ENCODE data around the gene TMEM220. TPM values are rescaled to one million over a fixed set of nuclear protein-coding genes. Genes with fewer than 3 reads are reported as not detected.
"Not testable (repeated sequence)": the region's sequence is repeated elsewhere in the genome, so short reads cannot be mapped to it uniquely, and the experiment has no call there.

TMEM220 gene
- polyA plus RNA-seq, 1 experiment: 12.2 TPM

DNA sequence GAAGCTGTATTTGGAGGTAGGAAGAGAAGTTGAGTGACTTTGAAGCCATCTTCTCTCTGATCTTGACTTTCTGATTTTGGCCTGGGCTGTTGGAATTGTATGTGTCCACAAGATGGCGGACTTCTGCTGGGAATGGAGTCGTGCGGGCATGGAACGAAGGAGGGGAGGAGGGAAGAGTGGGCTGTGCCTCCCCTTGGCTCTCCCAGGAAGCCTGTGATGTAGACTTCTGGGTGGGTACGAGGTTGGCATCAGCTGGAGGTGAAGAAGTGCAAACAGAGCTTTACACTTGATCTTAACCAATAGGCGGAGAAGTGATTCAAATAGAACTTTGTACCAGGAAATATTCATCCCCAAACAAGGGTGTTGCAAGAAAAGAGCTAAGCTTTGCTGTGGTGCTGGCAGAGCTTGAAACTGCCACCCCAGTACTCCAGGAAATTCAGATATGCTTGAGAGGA is 7.4 kb upstream of the TMEM220 start:
- DNase-seq (ENCODE audit: low read depth): no peak
- Histone ChIP-seq H3K4me3 (ENCODE audit: low read depth, low read length) (no peak overlapping the region), H3K27me3 (ENCODE audit: control insufficient read depth, insufficient read depth, low read length) (no peaks in the 10 kb centered on the region), H3K36me3 (ENCODE audit: control insufficient read depth, insufficient read depth, low read length) (no peaks in the 10 kb centered on the region)
- POLR2A ChIA-PET: no interaction called here
- TF ChIP-seq, protein P1, sequence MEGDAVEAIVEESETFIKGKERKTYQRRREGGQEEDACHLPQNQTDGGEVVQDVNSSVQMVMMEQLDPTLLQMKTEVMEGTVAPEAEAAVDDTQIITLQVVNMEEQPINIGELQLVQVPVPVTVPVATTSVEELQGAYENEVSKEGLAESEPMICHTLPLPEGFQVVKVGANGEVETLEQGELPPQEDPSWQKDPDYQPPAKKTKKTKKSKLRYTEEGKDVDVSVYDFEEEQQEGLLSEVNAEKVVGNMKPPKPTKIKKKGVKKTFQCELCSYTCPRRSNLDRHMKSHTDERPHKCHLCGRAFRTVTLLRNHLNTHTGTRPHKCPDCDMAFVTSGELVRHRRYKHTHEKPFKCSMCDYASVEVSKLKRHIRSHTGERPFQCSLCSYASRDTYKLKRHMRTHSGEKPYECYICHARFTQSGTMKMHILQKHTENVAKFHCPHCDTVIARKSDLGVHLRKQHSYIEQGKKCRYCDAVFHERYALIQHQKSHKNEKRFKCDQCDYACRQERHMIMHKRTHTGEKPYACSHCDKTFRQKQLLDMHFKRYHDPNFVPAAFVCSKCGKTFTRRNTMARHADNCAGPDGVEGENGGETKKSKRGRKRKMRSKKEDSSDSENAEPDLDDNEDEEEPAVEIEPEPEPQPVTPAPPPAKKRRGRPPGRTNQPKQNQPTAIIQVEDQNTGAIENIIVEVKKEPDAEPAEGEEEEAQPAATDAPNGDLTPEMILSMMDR (IDR thresholded peaks at IDR 0.05; ENCODE audit: insufficient read depth, low read depth, low read length): peak; percentile 86
- CTCF ChIA-PET: interaction anchor here (0.6 to 4.6 kb wide), 35 partner anchors 8 to 1249 kb away, joined by 3 to 71 read pairs (median 5); partner anchors contain the start of gene PIRT

DNA sequence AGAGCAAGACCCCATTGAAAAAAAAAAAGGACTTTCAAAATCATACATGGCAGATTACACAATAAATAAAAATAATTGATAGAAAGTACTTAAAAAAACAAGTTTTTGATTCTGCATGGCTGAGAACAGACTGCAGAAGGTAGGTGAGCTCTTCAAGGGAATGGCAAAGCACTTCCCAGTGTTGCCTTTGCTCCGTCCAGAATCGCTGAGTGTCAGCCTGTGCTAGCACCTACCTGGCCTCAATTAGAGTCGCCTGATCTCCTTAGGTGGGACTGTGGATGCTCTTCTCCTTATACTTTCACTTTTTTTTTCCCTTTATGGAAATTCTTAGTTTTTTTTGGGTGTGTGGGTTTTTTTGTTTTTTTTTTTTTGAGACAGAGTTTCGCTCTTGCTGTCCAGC is 6.0 kb upstream of the TMEM220 start:
- Histone ChIP-seq H3K36me3 (ENCODE audit: control insufficient read depth, insufficient read depth, low read length) (no peaks in the 10 kb centered on the region), H3K27me3 (ENCODE audit: control insufficient read depth, insufficient read depth, low read length) (no peaks in the 10 kb centered on the region), H3K4me3 (ENCODE audit: low read depth, low read length) (no peak overlapping the region)
- CTCF ChIA-PET: interaction anchor here (0.6 to 4.6 kb wide), 5 partner anchors 12 to 251 kb away, joined by 3 to 71 read pairs (median 20); no protein-coding TSS in a partner anchor
- POLR2A ChIA-PET: no interaction called here
- TF ChIP-seq, protein P1 (IDR thresholded peaks at IDR 0.05; ENCODE audit: insufficient read depth, low read depth, low read length): no peak
- DNase-seq (ENCODE audit: low read depth): no peak

DNA sequence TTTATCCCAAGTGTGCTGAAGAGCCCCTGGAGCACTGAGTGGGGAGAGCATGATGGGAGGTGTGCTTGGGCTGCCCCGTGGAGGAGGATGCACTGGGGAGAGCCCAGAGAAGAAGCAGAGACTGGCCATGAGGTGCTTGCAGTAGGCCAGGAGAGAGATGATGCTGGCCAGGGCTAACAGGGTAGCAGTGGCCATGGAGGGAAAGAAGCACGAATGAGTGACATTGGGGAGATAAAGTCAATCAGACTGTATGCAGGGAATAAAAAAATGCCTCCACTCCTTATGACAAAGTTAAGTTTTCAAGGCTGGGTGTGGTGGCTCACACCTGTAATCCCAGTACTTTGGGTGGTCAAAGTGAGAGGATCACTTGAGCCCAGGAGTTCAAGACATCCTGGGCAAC is 5.4 kb upstream of the TMEM220 start:
- Histone ChIP-seq H3K36me3 (ENCODE audit: control insufficient read depth, insufficient read depth, low read length) (no peaks in the 10 kb centered on the region), H3K27me3 (ENCODE audit: control insufficient read depth, insufficient read depth, low read length) (no peaks in the 10 kb centered on the region), H3K4me3 (ENCODE audit: low read depth, low read length) (no peak overlapping the region)
- TF ChIP-seq, protein P1 (IDR thresholded peaks at IDR 0.05; ENCODE audit: insufficient read depth, low read depth, low read length): no peak
- POLR2A ChIA-PET: no interaction called here
- no peak for DNase-seq (ENCODE audit: low read depth)
- CTCF ChIA-PET: interaction anchor here (0.6 to 3.1 kb wide), 4 partner anchors 12 to 250 kb away, joined by 3 to 44 read pairs (median 15); no protein-coding TSS in a partner anchor

DNA sequence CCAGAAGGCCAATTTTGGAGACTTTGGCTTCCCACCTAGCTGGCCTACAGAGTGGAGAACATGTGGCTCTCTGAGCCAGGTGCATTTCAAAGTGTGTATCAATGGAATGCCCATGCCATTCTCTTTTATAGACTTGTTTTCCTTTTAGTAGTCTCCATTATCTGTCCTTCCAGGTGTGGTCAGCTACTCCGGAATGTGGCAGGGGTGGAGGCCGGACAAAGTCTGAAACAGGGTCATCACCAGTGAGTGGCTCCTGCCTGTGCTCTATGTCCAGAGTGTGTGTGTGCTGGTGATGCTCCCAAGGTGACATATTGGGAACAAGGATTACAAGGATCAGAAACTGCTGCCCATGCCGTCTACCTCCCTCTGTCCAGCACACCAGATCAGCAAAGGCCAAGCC is 3.8 kb upstream of the TMEM220 start:
- Histone ChIP-seq H3K27me3 (ENCODE audit: control insufficient read depth, insufficient read depth, low read length) (no peaks in the 10 kb centered on the region), H3K36me3 (ENCODE audit: control insufficient read depth, insufficient read depth, low read length) (no peaks in the 10 kb centered on the region), H3K4me3 (ENCODE audit: low read depth, low read length) (no peak overlapping the region)
- TF ChIP-seq, protein P1 (IDR thresholded peaks at IDR 0.05; ENCODE audit: insufficient read depth, low read depth, low read length): no peak
- POLR2A ChIA-PET: no interaction called here
- CTCF ChIA-PET: interaction anchor here (1.8 to 1.9 kb wide), 2 partner anchors 87 to 111 kb away, joined by 6 read pairs; no protein-coding TSS in a partner anchor
- DNase-seq (ENCODE audit: low read depth): no peak

DNA sequence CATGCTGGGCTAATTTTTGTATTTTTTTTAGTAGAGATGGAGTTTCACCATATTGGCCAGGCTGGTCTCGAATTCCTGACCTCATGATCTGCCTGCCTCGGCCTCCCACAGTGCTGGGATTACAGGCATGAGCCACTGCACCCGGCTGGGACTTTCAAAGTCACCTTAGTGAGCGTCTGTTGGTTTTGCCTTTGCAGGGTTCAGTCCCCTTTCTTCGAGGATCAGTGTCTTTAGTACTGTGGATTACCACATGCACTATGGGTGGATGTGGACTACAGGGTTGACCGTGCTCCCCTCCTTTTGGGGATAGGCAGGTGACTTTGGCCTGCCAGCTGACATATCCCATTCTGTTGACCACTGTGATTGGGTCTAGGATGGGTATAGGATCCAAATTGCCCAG is 2.3 kb upstream of the TMEM220 start:
- DNase-seq (ENCODE audit: low read depth); H3K4me3 ChIP-seq (ENCODE audit: low read depth, low read length); H3K36me3 ChIP-seq (ENCODE audit: control insufficient read depth, insufficient read depth, low read length); H3K27me3 ChIP-seq (ENCODE audit: control insufficient read depth, insufficient read depth, low read length); POLR2A ChIA-PET: not testable (repeated sequence)
- CTCF ChIA-PET: interaction anchor here (0.6 kb wide), 1 partner anchor 92 kb away, joined by 4 read pairs; no protein-coding TSS in a partner anchor

DNA sequence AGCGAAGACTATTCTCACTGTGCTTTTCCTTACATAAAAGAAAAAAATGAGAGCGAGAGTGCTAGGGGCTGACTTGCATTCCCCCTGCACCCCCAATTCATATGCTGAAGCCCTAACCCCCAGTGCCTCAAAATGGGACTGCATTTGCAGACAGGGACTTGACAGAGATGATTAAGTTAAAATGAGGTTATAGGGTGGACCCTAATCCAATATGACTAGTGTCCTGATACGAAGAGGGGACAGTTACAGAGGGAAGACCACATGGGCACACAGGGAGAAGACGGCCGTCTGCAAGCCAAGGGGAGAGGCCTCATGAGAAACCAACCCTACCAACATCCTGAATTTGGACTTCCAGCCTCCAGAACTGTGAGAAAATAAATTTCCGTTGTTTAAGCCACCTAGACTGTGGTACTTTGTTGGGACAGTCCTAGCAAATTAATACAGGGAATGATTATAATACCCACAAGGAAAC is 1.6 kb upstream of the TMEM220 start:
- TF ChIP-seq, protein P1 (IDR thresholded peaks at IDR 0.05; ENCODE audit: insufficient read depth, low read depth, low read length): no peak
- Histone ChIP-seq H3K4me3 (ENCODE audit: low read depth, low read length) (no peak overlapping the region), H3K36me3 (ENCODE audit: control insufficient read depth, insufficient read depth, low read length) (no peaks in the 10 kb centered on the region), H3K27me3 (ENCODE audit: control insufficient read depth, insufficient read depth, low read length) (no peaks in the 10 kb centered on the region)
- DNase-seq (ENCODE audit: low read depth): no peak
- ChIA-PET CTCF (interaction anchor here (0.9 to 1.4 kb wide), 2 partner anchors 84 to 101 kb away, joined by 4 to 8 read pairs; no protein-coding TSS in a partner anchor), POLR2A (no interaction called here)

DNA sequence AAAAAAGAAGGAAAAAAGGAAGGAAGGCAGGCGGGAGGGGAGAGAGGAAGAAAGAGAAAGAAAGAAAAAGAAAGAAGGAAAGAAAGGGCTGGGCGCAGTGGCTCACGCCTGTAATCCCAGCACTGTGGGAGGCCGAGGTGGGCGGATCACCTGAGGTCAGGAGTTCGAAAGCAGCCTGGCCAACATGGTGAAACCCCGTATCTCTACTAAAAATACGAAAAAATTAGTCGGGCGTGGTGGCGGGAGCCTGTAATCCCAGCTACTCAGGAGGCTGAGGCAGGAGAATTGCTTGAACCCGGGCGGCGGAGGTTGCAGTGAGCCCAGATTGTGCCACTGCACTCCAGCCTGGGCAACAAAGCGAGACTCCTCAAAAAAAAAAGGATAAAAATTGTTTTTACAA is 424 bp upstream of the TMEM220 start:
- H3K36me3 ChIP-seq (ENCODE audit: control insufficient read depth, insufficient read depth, low read length); DNase-seq (ENCODE audit: low read depth); H3K27me3 ChIP-seq (ENCODE audit: control insufficient read depth, insufficient read depth, low read length); POLR2A ChIA-PET: not testable (repeated sequence)
- CTCF ChIA-PET: interaction anchor here (1.1 to 1.4 kb wide), 2 partner anchors 81 to 83 kb away, joined by 3 to 8 read pairs; no protein-coding TSS in a partner anchor
- peak overlapping the region; percentile 70 for H3K4me3 ChIP-seq (ENCODE audit: low read depth, low read length)
